CD14-positive monocyte (primary cell): Measurements from ENCODE around the gene QKI. TPM values are rescaled to one million over a fixed set of nuclear protein-coding genes. Genes with fewer than 3 reads are reported as not detected.

Experiments used
- DNase-seq, 3 donors: peaks; one replicate each; pipeline ENCODE4 v3.0.0-alpha.2; 2011 to 2022
- H2AFZ ChIP-seq: 2 replicates; pipeline ENCODE4 v1.6.0; 2012; ENCODE audit warnings: mild to moderate bottlenecking, low read depth, low read length, inconsistent platforms; ENCODE audit not compliant: insufficient read depth, poor library complexity, severe bottlenecking
- H3K27ac ChIP-seq, 2 donors: 1 replicate in 1 of 2; 2 replicates in 1 of 2; pipeline ENCODE4 v1.5.1; 2012 to 2013; ENCODE audit warnings: low read length in 2 of 2, control low read depth in 1 of 2, inconsistent platforms in 1 of 2, low read depth in 1 of 2, mild to moderate bottlenecking in 1 of 2
- H3K27me3 ChIP-seq, 2 donors: one replicate each; pipeline versions ENCODE4 v1.6.0 to v1.6.1; 2011 to 2013; ENCODE audit warnings: low read length in 2 of 2; ENCODE audit not compliant: control insufficient read depth in 2 of 2, insufficient read depth in 2 of 2
- H3K36me3 ChIP-seq, 2 donors: replicated peaks in 1 of 2; 1 replicate in 1 of 2; 2 replicates in 1 of 2; pipeline versions ENCODE4 v1.5.1 to v1.6.1; 2012 to 2013; ENCODE audit warnings: low read length in 2 of 2, control low read depth in 1 of 2, inconsistent platforms in 1 of 2, mild to moderate bottlenecking in 1 of 2; ENCODE audit not compliant: insufficient read depth in 2 of 2, control insufficient read depth in 1 of 2
- H3K4me1 ChIP-seq, 2 donors: 1 replicate in 1 of 2; 2 replicates in 1 of 2; pipeline versions ENCODE4 v1.5.1 to v1.6.1; 2012 to 2013; ENCODE audit warnings: low read length in 2 of 2, control low read depth in 1 of 2, inconsistent platforms in 1 of 2, mild to moderate bottlenecking in 1 of 2, moderate library complexity in 1 of 2; ENCODE audit not compliant: insufficient read depth in 2 of 2, control insufficient read depth in 1 of 2
- H3K4me2 ChIP-seq: replicated peaks from 2 replicates; pipeline ENCODE3; 2012; ENCODE audit warnings: low read length, moderate library complexity, mild to moderate bottlenecking; ENCODE audit not compliant: poor library complexity, severe bottlenecking; ENCODE audit errors: extremely low read depth
- H3K4me3 ChIP-seq, 3 experiments: fragments of 200-600 bp in 1 of 3; sonication (generic) in 1 of 3; replicated peaks in 1 of 3; 1 replicate in 2 of 3; 2 replicates in 1 of 3; pipeline ENCODE4 v1.5.1; 2011 to 2013; ENCODE audit warnings: low read length in 3 of 3, mild to moderate bottlenecking in 3 of 3, control low read depth in 2 of 3, low read depth in 2 of 3, inconsistent platforms in 1 of 3, moderate library complexity in 1 of 3
- H3K79me2 ChIP-seq: 2 replicates; pipeline ENCODE4 v1.6.0; 2012; ENCODE audit warnings: mild to moderate bottlenecking, control low read depth, inconsistent platforms, low read length, moderate library complexity; ENCODE audit not compliant: insufficient read depth
- H3K9ac ChIP-seq: 2 replicates; pipeline ENCODE4 v1.6.0; 2017; ENCODE audit warnings: low read length, mild to moderate bottlenecking; ENCODE audit not compliant: insufficient read depth, poor library complexity, severe bottlenecking
- H3K9me3 ChIP-seq, 2 donors: replicated peaks in 1 of 2; 1 replicate in 1 of 2; 2 replicates in 1 of 2; pipeline versions ENCODE4 v1.5.1 to v1.6.1; 2012 to 2013; ENCODE audit warnings: low read length in 2 of 2, control low read depth in 1 of 2; ENCODE audit not compliant: control insufficient read depth in 1 of 2, insufficient read depth in 1 of 2
- H4K20me1 ChIP-seq: 2 replicates; pipeline ENCODE4 v1.6.0; 2012; ENCODE audit warnings: mild to moderate bottlenecking, low read length, control low read depth, moderate library complexity; ENCODE audit not compliant: insufficient read depth
- H3K27ac Mint-ChIP-seq, 7 donors: one replicate each; pipeline ENCODE4 v1.8.0; 2020; ENCODE audit warnings: mild to moderate bottlenecking in 7 of 7, mixed read lengths in 7 of 7, moderate library complexity in 6 of 7, inconsistent platforms in 2 of 7
- H3K27me3 Mint-ChIP-seq, 3 donors: one replicate each; pipeline ENCODE4 v1.8.0; 2021 to 2022; ENCODE audit warnings: low read depth in 3 of 3, mild to moderate bottlenecking in 3 of 3, mixed read lengths in 3 of 3, moderate library complexity in 3 of 3, inconsistent platforms in 1 of 3
- H3K36me3 Mint-ChIP-seq, 2 donors: one replicate each; pipeline ENCODE4 v1.8.0; 2020; ENCODE audit warnings: mixed read lengths in 2 of 2, inconsistent platforms in 1 of 2, mild to moderate bottlenecking in 1 of 2
- H3K4me1 Mint-ChIP-seq: one replicate; pipeline ENCODE4 v1.8.0; 2020; ENCODE audit warnings: mild to moderate bottlenecking, mixed read lengths
- H3K4me3 Mint-ChIP-seq, 2 donors: one replicate each; pipeline ENCODE4 v1.8.0; 2020; ENCODE audit warnings: mild to moderate bottlenecking in 2 of 2, mixed read lengths in 2 of 2, moderate library complexity in 1 of 2
- H3K9me3 Mint-ChIP-seq, 7 donors: one replicate each; pipeline ENCODE4 v1.8.0; 2020 to 2022; ENCODE audit warnings: mixed read lengths in 7 of 7, mild to moderate bottlenecking in 6 of 7, moderate library complexity in 6 of 7, inconsistent platforms in 2 of 7
- CTCF ChIP-seq: fragments of 200-600 bp; IDR thresholded peaks from one replicate; pipeline ENCODE4 v1.8.0; 2022; ENCODE audit warnings: antibody characterized with exemption, mild to moderate bottlenecking
- WGBS: methylation state at CpG from one replicate; pipeline ENCODE4 v1.1.5; 2013; ENCODE audit warnings: missing lambda C conversion rate; ENCODE audit not compliant: insufficient coverage; 5-methylcytosine and 5-hydroxymethylcytosine counted together
- intact Hi-C, 2 donors: fragments of 100-400 bp; cut with micrococcal nuclease; formaldehyde crosslinking; loops; one replicate each; pipeline versions ENCODE4 v1.15.0 to v1.15.1; 2023
- polyA plus RNA-seq, 3 donors: library from polyadenylated mRNA; depleted of rRNA in 1 of 3; unstranded in 2 of 3; stranded (reverse) in 1 of 3; fragments of 300-500 nt in 2 of 3; fragments of >200 nt in 1 of 3; fragmentation: Illumina TruSeq in 2 of 3; gene quantifications; 1 replicate in 2 of 3; 2 replicates in 1 of 3; pipeline ENCODE4 v1.2.3, GENCODE V29; 2012 to 2021

QKI gene
- polyA plus RNA-seq, 3 donors: 24.3 to 154 (median 71.8) TPM

GRCh38 chr6:163459007-163459406 lies 44.5 kb downstream of the QKI start:
- Histone ChIP-seq H3K27me3 (no peaks in the 10 kb centered on the region), H3K9me3 (no peaks in the 10 kb centered on the region), H3K4me1 (peaks cover 30 to 51% of the 10 kb centered on the region in 2 donors), H3K27ac (peak overlapping the region in 1 of 2 donors; percentile 30), H4K20me1 (peaks cover 100% of the 10 kb centered on the region), H3K9ac (no peak overlapping the region), H2AFZ (no peak overlapping the region), H3K4me2 (no peak overlapping the region), H3K36me3 (peaks cover 14 to 55% of the 10 kb centered on the region in 2 donors), H3K4me3 (no peak overlapping the region), H3K79me2 (peaks cover 100% of the 10 kb centered on the region)
- Mint-ChIP-seq H3K4me1 (peaks cover 56% of the 10 kb centered on the region), H3K27me3 (no peaks in the 10 kb centered on the region), H3K4me3 (no peak overlapping the region), H3K9me3 (no peaks in the 10 kb centered on the region), H3K27ac (peak overlapping the region in 5 of 7 donors; percentile 35 to 88 (median 58)), H3K36me3 (peaks cover 37 to 50% of the 10 kb centered on the region in 2 donors)
- WGBS: 96% methylated on average over 2 of the region's 2 CpGs
- no peak for TF ChIP-seq CTCF
- intact Hi-C loops: loop anchor here in 1 of 2 donors (5.0 kb wide), 1 partner anchor 37 kb away; no protein-coding TSS in a partner anchor
- DNase-seq: no peak

GRCh38 chr6:163459536-163459935 lies 45.0 kb downstream of the QKI start:
- Histone ChIP-seq H3K27me3 (no peaks in the 10 kb centered on the region), H2AFZ (no peak overlapping the region), H3K27ac (peak overlapping the region in 1 of 2 donors; percentile 30), H3K9ac (no peak overlapping the region), H3K79me2 (peaks cover 100% of the 10 kb centered on the region), H3K4me2 (no peak overlapping the region), H3K36me3 (peaks cover 15 to 55% of the 10 kb centered on the region in 2 donors), H3K9me3 (no peaks in the 10 kb centered on the region), H4K20me1 (peaks cover 100% of the 10 kb centered on the region), H3K4me1 (peaks cover 30 to 51% of the 10 kb centered on the region in 2 donors), H3K4me3 (no peak overlapping the region)
- intact Hi-C loops: loop anchor here in 1 of 2 donors (5.0 kb wide), 1 partner anchor 37 kb away; no protein-coding TSS in a partner anchor
- Mint-ChIP-seq H3K9me3 (peaks cover 0 to 2% (median 0%) of the 10 kb centered on the region in 7 donors), H3K27me3 (no peaks in the 10 kb centered on the region), H3K4me3 (no peak overlapping the region), H3K27ac (peak overlapping the region in 3 of 7 donors; percentile 85 to 95 (median 88)), H3K4me1 (peaks cover 53% of the 10 kb centered on the region), H3K36me3 (peaks cover 42 to 55% of the 10 kb centered on the region in 2 donors)
- no CpG with 5 or more reads among the region's 2 CpGs for WGBS
- no peak for TF ChIP-seq CTCF
- DNase-seq: no peak
